DMS79 treated with DMSO at 0.1 percent for 48 hours (cell line): Measurements from ENCODE around the gene KHK.
"Not testable (repeated sequence)": the region's sequence is repeated elsewhere in the genome, so short reads cannot be mapped to it uniquely, and the experiment has no call there.

Experiments
- DNase-seq: peaks from one replicate; lab custom pipeline; 2025; lab: John Stamatoyannopoulos, UW

The KHK gene

DNA sequence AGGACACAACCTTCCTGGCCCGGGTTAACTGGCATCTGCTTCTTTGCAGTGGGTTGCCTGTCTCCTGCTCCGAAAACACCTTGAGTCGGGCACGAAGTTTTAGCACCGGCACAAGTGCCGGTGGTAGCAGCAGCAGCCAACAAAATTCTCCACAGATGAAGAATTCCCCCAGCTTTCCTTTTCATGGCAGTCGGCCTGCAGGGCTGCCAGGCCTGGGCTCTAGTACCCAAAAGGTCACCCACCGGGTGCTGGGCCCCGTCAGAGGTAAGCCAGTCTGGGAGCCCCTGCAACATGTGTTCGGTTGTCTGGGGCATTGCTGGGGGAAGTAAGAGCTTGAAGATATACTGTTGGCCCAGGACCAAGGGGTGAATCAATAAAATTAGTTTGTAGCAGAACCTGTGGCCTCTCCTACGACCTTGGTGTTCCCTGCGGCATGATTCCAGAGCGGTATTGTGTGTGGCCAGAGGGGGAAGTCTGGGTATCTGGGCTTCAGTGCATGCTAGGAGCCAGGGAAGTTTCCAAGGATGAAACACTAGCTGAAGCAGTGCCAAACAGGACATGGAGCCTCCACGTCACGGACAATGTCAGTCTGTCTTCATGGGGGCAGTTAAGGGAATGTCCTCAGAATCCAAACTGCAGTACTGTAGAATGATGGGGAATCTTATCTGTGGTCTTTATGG lies 27.3 kb upstream of the KHK start:
- no peak for DNase-seq

DNA sequence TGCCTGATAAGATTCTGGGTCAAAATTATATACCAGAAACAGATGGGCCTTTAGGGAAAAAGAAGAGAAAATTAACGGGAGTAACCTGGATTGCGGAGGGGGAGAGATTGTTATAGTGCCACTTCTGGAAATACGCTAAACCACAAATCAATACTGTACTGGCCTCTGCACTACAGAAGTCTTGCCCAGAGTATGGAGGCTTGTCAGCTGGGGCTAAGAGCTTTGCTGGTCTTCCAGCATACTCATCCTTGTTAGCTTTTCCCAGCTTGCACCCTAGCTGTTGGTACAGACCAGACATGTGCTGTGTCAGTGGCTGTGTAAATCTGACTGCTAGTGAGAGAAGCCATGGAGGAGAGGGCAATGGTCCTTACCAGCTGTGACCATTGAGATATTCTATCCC lies 26.2 kb upstream of the KHK start:
- DNase-seq, result no peak

DNA sequence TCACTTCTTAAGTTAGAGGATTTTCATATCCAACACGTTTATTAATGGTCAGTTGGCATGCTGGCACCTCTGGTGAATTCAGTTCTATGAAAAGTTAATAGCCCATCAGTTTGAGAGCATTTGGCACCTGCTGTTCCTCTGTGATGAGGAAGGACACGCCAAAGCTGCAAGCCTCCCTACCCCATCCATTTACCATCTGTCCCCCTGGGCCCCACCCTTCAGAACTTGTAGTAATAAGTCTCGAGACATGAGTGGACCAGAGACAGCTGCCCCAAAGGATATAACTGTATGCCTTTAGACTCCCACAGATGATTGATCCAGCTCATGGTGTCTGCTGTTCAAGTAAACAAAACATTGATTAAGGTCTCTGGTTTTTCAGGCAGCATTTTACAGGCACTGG lies 21.4 kb upstream of the KHK start:
- no peak for DNase-seq

DNA sequence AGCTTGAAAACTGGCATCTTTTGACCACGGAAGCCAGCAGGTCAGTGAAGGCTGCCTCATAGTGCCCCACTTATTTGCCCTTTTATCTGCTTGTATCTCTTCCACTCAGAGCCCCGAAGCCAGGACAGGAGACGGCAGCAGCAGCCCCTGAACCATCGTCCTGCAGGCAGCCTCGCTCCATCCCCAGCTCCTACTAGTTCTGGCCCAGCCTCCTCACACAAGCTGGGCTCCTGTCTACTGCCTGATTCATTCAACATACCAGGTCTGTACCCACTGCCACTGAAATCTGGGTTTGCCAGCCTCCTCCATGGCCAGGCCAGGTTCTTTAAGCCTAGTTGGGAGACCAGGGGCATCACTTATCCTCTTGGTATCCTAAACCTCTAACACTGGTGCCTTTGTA lies 19.2 kb upstream of the KHK start:
- no peak for DNase-seq

DNA sequence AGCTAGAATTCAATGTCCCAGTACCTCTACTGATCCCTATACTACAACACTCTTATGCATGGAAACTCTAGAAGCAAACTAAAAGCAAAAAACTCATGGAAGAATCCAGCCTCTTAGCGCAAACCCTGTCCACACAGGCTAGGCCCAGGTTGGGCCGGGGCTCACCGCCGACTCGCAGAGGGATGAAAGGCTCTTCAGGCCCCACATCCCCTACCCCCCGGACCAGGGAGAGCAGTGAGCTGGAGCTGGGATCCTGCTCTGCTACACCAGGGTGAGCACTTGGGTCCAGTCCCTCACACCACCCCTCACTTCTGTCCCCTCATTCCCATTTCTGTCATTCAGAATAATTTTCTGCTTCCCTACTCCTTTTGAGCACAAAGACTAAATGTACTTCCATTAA lies 17.1 kb upstream of the KHK start:
- DNase-seq, result no peak

DNA sequence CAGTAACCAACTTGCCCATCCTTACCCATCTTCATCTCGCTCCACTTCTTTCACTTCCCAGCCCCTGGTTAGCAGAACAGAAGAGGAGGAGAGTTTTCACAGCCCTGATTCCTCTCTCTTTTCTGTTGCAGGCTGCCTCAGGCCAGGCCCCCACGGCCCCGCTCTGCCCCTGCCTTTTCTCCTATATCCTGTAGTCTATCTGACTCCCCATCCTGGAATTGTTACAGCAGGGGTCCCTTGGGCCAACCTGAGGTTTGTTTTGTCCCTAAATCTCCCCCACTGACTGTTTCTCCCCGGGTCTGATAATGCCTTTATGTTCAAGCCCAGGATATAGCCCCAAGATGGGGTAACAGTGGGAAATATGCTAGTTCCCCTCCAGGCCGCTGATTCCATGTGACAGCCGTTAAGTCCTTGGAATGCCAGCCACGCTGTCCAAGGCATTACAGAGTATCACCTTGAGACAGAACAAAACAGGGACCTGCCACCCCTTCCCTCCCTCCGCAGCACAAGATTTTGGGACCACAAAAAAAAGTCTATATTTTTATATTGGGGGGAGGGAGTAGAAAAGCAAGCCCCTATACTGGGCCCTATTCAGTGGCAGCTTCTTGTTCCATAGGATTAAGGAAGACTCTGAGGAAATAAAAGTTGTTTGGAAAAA lies 16.5 kb upstream of the KHK start:
- no peak for DNase-seq

DNA sequence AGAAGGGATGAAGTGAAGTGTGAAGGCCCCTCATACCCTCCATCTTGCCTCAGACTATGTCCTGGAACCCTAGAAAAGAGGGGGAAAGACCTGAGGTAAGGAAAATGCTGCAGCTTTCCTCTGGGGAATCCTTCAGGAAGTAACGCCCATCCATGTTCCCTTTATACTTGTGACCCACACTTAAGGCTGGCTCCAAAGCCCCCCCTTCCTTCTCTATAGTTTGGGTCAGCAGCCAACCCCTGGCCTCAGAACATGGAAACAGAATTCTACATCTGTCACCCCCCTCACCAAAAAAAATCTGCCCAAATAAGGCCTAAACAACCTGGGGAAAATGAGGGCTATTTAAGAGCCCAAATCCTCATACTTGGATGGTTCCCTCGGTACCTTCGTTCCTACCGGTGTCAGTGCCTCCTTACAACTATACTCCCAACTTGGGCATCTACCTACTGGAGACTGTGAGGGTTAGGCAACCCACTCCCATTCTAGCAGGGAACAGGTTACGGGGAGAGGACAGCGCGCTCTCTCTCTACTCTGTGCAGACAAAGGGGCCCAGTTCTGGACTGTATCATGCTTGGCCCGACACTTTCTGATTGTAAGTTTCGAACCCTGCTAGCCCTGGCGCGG lies 15.8 kb upstream of the KHK start:
- DNase-seq, result no peak

DNA sequence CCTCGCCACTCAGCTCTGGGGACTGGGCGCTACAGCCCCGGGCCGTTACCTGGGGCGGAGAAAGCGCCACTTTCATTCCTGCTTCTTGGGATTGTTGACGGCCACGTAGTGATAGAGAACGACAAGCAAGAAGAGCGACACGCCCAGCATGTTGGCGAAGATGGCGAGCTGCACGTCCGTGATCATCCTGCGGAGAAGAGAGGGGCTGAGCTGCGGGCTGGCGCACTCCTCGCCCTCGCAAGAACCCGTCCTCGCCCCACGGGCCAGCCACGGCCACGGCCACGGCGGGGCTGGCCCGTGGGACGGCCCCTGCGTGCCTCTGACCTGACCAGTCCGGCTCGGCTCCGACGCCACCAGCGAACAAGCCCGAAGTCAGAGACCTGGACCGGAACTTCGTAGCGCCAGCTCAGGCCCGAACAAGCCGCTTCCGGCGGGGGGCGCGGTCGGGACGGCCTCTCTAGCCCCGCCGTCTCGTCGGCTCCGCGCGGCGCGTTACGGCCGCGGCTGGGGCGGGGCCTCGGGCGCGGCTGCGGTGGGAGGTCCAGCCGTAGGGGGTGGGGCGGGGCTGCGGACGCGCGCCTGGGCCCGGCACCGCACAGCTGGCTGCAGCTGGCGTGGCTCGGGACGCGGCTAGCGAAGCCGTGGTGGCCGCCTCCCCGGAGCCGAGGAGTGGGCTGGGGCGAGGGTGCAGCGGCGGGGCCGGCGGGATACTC lies 15.1 kb upstream of the KHK start, which contains the start of gene OST4:
OST4 (minus strand) TSS at position 378 of the 713 bp plus-strand sequence.
- DNase-seq, result peak; percentile 81

DNA sequence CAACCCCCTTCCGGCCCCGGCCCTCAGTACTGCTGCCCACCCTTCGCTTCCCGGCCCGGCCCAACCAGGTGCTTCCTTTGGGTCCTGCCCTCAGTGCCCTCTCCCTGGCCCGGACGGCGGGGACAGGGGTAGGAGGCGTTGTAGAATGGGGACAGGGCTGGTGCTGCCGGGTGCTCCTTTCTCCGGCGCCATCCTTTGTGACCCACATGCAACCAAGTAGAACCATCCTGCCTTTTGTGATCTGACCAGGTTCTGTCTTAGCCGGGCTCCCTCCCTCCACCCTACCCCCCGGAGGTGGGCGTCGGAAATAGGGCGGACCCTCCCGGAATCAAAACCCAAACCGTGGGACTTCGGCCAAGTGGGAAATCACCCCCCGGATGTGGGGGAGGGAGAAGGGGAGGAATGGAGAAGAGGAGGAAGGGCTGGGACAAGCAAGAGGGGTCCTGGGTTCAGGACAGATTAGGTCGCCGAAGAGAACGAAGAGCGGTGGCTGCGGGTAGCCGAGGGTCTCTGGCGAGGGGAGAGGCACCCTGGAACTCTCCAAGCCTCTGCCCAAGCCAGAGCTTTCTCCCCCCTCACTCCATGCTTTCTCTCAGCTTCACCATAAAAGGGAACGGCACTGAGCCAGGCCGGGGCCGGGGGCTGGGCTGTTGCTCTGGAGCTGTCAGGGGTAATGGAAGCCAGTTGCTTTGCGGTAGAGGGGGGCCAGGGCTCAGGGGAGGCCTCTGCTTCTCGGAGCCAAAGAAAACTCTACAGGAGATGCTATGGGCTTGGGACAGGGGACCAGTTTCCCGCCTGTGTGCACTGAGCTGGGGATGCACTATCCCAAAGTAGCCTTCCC lies 14.4 kb upstream of the KHK start:
- DNase-seq, result no peak

DNA sequence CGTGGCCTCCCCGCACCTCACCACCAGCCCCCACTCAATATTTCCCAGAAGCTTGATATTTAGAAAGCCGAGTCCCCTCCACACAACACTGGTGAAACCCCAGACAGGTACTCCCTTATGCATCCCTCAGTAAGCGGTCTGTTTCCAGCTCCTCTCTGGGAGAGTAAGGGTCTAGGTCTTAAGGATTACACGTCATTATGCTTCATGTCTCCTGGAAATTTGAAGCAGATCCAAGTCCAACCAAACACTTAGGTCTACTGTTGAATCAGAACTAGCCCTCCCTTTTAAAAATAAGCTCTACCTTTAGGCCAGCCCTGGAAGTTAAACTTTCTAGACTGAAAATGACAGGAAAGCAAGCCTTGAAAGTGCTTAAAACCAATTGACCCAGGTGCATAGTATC lies 13.7 kb upstream of the KHK start:
- DNase-seq, result no peak

DNA sequence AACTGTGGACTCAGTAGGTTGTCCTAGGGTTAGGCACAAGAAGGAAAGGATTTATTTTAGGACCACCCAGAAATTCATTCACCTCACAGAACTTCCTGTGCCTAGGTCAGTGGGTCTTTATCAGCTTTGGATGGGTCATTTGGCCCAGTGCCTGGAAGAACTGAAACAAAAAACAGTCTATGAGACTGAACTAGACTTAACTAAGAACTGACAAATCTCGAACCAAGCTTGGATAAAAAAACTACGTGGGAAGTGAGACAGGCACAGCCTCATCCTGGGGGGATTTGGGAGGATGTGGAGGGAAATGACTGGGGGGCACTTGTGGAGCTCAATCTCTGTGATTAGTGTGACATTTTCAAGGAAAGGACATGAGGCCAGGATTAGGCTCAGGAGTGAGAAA lies 12.8 kb upstream of the KHK start:
- no peak for DNase-seq

DNA sequence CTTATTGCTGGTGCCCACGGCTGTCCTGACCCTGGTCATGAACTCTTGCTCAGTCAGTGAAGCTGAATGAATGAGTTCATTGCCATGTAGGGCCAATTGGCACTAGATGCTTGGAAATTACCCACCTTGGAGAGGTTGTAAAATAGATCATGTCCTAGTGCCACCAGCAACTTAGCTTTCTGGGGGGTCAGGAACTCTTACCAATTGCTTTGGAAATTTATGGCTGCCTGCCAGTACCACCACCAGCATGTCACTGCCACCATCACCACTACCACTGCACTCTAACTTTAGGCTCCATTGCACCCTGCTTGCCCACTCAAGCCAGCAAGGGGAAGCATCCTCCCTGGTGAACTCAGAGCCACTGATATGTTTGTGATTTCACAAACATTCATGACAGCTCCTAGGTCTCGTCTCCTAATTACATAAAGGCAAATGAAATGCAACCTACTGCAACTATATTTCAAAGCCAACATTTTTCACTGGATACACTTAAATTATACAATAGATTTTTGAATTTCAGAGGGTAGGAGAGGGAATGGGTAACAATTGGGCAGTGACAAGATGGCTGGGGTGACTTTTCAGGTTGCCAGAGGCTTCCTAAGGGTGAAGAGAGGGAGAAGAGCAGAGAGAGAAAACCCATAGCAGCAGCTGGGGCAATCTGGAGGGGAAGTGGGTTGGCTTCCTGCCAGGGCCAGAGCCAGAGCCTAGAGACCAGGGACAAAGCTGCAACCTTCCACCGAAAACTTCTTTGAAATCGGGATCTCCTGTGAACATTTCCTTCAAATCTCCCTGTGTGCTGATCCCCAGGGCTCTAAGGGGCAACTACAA lies 11.6 kb upstream of the KHK start:
- DNase-seq, result peak; percentile 32

DNA sequence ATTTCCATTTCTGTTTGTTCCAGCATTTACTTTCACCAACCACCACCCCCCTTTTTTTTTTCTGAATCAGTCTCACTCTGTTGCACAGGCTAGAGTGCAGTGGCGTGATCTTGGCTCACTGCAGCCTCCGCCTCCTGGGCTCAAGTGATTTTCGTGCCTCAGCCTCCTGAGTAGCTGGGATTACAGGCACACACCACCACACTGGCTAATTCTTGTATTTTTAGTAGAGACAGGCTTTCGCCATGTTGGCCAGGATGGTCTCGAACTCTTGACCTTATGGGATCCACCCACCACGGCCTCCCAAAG lies 11.1 kb upstream of the KHK start:
- DNase-seq, result not testable (repeated sequence)

DNA sequence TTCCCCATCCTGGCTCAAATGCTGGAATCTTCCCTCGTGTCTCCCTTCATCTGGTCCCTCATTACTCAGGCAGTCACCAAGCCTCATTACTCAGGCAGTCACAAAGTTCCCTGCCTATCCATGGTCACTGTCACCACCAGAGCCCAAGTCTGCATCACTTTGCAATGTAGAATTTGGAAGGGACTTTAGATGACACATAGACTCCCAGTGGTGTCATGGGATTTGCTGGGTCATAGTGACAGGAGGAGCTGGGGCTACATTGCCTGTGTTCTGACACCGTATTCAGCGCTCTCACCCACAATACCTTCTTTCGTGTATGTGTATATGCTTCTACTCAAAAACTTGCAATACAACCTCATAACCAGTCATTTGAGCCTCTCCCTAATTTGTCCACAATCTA lies 10.2 kb upstream of the KHK start:
- DNase-seq, result no peak

DNA sequence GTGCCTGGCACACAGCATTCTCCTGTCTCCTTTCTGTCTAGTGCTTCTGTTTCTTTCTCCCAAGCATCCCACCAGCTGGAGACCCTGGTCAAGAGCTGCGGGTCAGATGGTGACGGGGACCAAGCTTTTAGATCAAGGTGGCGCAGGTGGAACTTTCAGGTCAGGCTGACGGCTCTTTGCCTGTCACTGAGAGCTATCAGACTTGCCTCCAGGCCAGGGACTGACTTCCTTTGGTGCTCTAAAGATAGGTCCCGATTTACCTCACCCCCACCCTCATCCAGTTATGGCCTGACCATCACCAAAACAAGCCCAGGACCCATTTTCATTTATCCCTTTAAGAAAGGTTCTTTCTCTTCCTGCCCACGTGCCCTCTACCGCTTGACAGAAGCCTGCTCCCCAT lies 9.3 kb upstream of the KHK start:
- DNase-seq, result no peak

DNA sequence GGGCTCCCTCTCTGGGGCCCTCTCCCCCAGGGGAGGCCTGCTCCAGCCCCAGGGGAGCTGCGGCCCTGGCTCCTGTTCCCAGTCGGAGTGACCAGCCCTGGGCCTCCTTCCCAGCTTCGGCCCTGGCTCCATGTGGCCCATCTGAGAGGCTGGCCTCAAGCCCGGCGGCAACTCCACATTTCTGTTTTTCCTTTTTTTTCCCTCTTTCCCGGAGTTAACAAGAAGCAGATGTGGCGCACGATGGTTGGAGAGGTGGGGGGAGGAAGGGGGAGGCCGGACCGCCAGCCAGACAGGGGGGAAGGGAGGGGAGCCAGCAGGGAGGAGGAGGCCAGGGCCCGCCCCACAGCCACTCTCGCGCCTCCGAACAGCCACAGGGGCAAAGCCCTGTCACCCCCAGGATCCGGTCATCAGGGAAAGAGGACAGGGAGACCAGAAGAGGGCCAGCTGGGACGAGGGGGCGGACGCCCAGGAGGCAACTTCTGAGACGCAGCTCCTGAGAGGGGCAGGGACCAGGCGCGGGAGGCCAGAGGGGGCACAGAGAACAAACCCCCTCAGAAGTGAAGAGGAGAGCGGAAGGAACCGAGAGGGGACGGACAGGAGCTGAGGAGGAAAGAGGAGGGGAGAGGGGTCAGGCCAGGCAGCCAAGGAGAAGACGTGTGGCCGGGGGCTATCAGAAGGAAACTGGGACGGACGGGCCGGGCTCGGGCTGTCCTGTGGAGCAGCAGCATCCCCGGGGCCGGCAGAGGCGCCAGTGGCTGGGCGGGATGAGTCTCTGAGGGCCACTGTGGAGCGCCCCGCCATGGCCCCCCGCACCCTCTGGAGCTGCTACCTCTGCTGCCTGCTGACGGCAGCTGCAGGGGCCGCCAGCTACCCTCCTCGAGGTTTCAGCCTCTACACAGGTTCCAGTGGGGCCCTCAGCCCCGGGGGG lies 8.0 kb upstream of the KHK start, which contains the start of gene EMILIN1:
EMILIN1 (plus strand) TSS at position 349 of the 928 bp plus-strand sequence; CDS start at position 800, 451 bp downstream.
- no peak for DNase-seq

DNA sequence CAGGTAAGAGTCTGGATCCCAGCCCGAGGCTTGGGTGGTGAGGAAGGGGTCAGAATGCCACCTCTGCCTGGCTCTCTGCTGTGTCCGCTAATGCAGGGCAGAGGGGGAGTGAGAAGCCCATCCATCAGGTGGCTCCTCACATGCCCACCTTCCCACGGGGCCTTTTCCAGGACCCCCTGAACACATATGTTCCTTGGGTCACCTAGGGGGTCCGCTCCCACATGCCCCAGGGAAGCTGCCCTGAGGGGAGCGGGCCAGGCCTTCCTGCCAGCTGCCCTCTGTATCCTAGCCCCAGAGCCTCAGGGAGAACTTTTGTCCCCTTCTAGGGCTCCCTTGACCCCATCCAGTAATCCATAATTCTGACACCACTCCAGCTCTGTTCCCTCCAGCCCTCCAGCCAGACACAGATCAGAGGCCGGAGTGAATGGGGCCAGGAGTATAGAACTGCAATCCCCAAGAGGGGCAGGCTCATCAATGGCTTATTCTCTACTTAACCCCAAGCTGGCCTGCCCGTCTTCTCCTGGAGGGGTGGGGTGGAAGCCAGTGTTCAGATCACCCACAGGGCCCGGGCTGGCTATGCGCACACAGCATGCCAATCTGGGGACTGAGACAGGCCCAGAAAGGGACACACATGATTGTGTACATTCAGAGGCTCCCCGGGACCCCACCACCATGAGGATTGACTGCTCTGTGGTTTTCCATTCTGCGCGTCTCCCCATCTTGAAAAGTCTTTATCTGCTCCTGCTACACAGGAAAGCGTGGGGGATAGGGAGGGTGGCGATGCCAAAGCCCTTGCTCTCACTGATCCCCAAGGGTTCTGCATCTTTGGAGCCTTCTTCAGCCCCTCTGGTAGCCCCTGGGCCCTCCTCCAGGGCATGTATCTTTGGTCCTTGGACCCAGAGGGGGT lies 7.1 kb upstream of the KHK start:
- DNase-seq, result no peak

DNA sequence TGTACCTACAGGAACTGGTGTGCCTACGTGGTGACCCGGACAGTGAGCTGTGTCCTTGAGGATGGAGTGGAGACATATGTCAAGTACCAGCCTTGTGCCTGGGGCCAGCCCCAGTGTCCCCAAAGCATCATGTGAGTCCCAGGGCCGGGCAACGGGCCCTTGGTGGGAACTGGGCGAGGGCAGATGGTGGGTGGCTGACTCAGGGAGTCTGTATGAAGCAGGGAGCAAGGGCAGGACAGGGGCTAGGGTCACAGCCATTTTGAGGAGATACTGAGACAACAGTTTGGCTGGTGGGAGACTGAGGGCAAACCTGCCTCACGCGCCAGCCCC lies 6.5 kb upstream of the KHK start:
- DNase-seq, result no peak

DNA sequence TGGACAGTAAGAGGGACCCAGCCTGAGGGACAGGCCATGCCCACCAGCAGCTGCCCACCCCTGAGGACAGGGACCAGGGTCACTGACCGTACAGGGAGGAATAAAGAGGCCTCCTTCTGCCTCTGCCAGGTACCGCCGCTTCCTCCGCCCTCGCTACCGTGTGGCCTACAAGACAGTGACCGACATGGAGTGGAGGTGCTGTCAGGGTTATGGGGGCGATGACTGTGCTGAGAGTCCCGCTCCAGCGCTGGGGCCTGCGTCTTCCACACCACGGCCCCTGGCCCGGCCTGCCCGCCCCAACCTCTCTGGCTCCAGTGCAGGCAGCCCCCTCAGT lies 6.0 kb upstream of the KHK start:
- no peak for DNase-seq
